Suprapubic skin (tissue), 3 donors: Measurements from ENCODE around the gene HIBADH.

Experiments
- POLR2A ChIP-seq, 2 donors: fragments of 450-650 bp; IDR thresholded peaks; one replicate each; pipeline ENCODE4 v1.6.1; 2017; ENCODE audit warnings: antibody characterized with exemption in 2 of 2, mild to moderate bottlenecking in 2 of 2, moderate library complexity in 2 of 2
- TF ChIP-seq, protein P1 (sequence below), 2 donors: fragments of 200-600 bp in 1 of 2; fragments of 450-650 bp in 1 of 2; sonication (generic) in 1 of 2; IDR thresholded peaks; one replicate each; pipeline ENCODE4 v1.5.1; 2016 to 2019; ENCODE audit warnings: antibody characterized with exemption in 2 of 2, mild to moderate bottlenecking in 1 of 2, moderate library complexity in 1 of 2

DNA sequence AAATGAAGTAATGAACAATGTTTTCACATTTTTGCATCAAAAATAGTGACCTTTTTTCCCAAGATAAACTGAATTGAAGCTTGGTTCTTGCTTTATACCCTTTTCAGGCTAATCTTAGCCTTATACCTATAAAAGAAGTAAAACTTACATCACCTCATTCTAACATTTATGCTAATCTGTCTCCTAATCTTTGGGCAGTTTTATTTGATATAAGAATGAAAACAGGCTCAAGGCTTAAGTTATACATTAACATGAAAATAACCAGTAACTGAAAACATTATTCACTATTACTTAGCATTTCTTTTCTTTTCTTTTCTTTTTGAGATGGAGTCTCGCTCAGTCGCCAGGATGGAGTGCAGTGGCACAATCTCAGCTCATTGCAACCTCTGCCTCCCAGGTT, 113.1 kb downstream of the HIBADH start:
- TF ChIP-seq, protein P1, sequence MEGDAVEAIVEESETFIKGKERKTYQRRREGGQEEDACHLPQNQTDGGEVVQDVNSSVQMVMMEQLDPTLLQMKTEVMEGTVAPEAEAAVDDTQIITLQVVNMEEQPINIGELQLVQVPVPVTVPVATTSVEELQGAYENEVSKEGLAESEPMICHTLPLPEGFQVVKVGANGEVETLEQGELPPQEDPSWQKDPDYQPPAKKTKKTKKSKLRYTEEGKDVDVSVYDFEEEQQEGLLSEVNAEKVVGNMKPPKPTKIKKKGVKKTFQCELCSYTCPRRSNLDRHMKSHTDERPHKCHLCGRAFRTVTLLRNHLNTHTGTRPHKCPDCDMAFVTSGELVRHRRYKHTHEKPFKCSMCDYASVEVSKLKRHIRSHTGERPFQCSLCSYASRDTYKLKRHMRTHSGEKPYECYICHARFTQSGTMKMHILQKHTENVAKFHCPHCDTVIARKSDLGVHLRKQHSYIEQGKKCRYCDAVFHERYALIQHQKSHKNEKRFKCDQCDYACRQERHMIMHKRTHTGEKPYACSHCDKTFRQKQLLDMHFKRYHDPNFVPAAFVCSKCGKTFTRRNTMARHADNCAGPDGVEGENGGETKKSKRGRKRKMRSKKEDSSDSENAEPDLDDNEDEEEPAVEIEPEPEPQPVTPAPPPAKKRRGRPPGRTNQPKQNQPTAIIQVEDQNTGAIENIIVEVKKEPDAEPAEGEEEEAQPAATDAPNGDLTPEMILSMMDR (IDR thresholded peaks at IDR 0.05): no peak
- TF ChIP-seq POLR2A (IDR thresholded peaks at IDR 0.05): no peak
